K562 (cell line): ENCODE measurements around the gene PHTF2. TPM values are rescaled to one million over a fixed set of nuclear protein-coding genes. Genes with fewer than 3 reads are reported as not detected.

Experiments used
- ATAC-seq: fragments of 200-7000 bp; cut with Tn5 transposase; 3 replicates; pipeline ENCODE4 v1.9.1; 2020; ENCODE audit warnings: moderate library complexity
- BruUV-seq: library from RNA; stranded (reverse); fragments of 400-500 nt; replicated peaks from 2 replicates; lab custom pipeline; 2021; lab: Mats Ljungman, UMichigan
- CTCF ChIA-PET: fragments of 300-600 bp; formaldehyde crosslinking; extraction: SDS; loops from one replicate; lab custom pipeline; 2021; ENCODE audit warnings: low intra/inter-chr PET ratio; lab: Yijun Ruan, JAX
- POLR2A ChIA-PET: fragments of 300-600, 350-650 bp; sonication (Branson Sonifier 250); formaldehyde crosslinking; extraction: SDS; loops from one replicate; lab custom pipeline; 2021; ENCODE audit warnings: antibody characterized with exemption, inconsistent platforms; lab: Yijun Ruan, JAX
- DNase-seq, 4 experiments: peaks; one replicate each; pipeline versions ENCODE4 v3.0.0 to v3.0.0-alpha.2; 2011 to 2018; ENCODE audit warnings: low spot score in 3 of 4, mixed read lengths in 3 of 4; ENCODE audit errors: extremely low read depth in 1 of 4
- FAIRE-seq: peaks from 2 replicates; lab custom pipeline; 2011; peaks lifted over from hg19 to GRCh38; lab: Jason Lieb, UNC
- H2AFZ ChIP-seq: 2 replicates; pipeline ENCODE4 v1.6.0; 2011; ENCODE audit warnings: low read depth, low read length, control low read depth, inconsistent platforms
- H3K27ac ChIP-seq: fragments of 200-600 bp; 3 replicates; pipeline ENCODE4 v1.8.0; 2011; ENCODE audit warnings: low read depth, mild to moderate bottlenecking, control low read depth, inconsistent platforms, low read length, moderate library complexity, mixed read lengths; ENCODE audit errors: extremely low read depth
- H3K27me3 ChIP-seq, 2 experiments: fragments of 300-600 bp in 1 of 2; 2 replicates in 1 of 2; 3 replicates in 1 of 2; pipeline versions ENCODE4 v1.6.0 to v1.8.0; 2011; ENCODE audit warnings: inconsistent platforms in 2 of 2, low read length in 2 of 2, mild to moderate bottlenecking in 1 of 2, mixed read lengths in 1 of 2, moderate library complexity in 1 of 2; ENCODE audit not compliant: control insufficient read depth in 2 of 2, insufficient read depth in 2 of 2
- H3K36me3 ChIP-seq: fragments of 300-600 bp; 3 replicates; pipeline ENCODE4 v1.8.0; 2011; ENCODE audit warnings: mild to moderate bottlenecking, low read length, inconsistent platforms; ENCODE audit not compliant: control insufficient read depth, insufficient read depth
- H3K4me1 ChIP-seq, 2 experiments: fragments of 200-600 bp in 1 of 2; replicated peaks in 1 of 2; 2 replicates in 1 of 2; 3 replicates in 1 of 2; pipeline versions ENCODE4 v1.5.1 to v1.8.0; 2011; ENCODE audit warnings: inconsistent platforms in 2 of 2, low read length in 2 of 2, mild to moderate bottlenecking in 1 of 2, mixed read lengths in 1 of 2, moderate library complexity in 1 of 2; ENCODE audit not compliant: control insufficient read depth in 2 of 2, insufficient read depth in 2 of 2
- H3K4me2 ChIP-seq: 2 replicates; pipeline ENCODE4 v1.6.1; 2011; ENCODE audit warnings: low read length, control low read depth, inconsistent platforms, mixed read lengths; ENCODE audit not compliant: insufficient read depth
- H3K4me3 ChIP-seq: fragments of 200-600 bp; sonication (generic), shearing (Covaris generic); 2 replicates; pipeline ENCODE4 v1.5.1; 2016; ENCODE audit warnings: control low read depth, inconsistent platforms
- H3K79me2 ChIP-seq: fragments of 200-600 bp; 3 replicates; pipeline ENCODE4 v1.8.0; 2011; ENCODE audit warnings: low read length, inconsistent platforms; ENCODE audit not compliant: control insufficient read depth, insufficient read depth
- H3K9ac ChIP-seq, 2 experiments: 2 replicates each; pipeline versions ENCODE4 v1.6.0 to v1.6.1; 2011; ENCODE audit warnings: low read depth in 2 of 2, low read length in 2 of 2, control low read depth in 1 of 2, inconsistent platforms in 1 of 2, mild to moderate bottlenecking in 1 of 2, mixed read lengths in 1 of 2; ENCODE audit not compliant: insufficient read depth in 1 of 2
- H3K9me1 ChIP-seq: one replicate; pipeline ENCODE4 v1.6.0; 2011; ENCODE audit warnings: inconsistent platforms, mild to moderate bottlenecking, low read length, moderate library complexity; ENCODE audit not compliant: control insufficient read depth, insufficient read depth
- H3K9me3 ChIP-seq: replicated peaks from 2 replicates; pipeline ENCODE4 v1.5.1; 2011; ENCODE audit warnings: low read depth, low read length, inconsistent platforms; ENCODE audit not compliant: control insufficient read depth, insufficient read depth
- H4K20me1 ChIP-seq: replicated peaks from 2 replicates; pipeline ENCODE4 v1.6.1; 2011; ENCODE audit warnings: low read length, inconsistent platforms, mixed read lengths; ENCODE audit not compliant: control insufficient read depth, insufficient read depth
- CAMTA2 ChIP-seq: fragments of 250-450 bp; sonication (Bioruptor Pico); conservative IDR thresholded peaks from 2 replicates; pipeline ENCODE4 v1.5.1; 2022
- DEAF1 ChIP-seq: fragments of 450-650 bp; formaldehyde crosslinking; IDR thresholded peaks from 2 replicates; pipeline ENCODE4 v1.4.0; 2020; ENCODE audit warnings: mild to moderate bottlenecking, moderate library complexity
- MTA2 ChIP-seq: fragments of 450-650 bp; IDR thresholded peaks from 2 replicates; pipeline ENCODE4 v1.6.1; 2016; ENCODE audit warnings: low read depth
- REST ChIP-seq, 2 experiments: fragments of 450-650 bp; formaldehyde crosslinking in 1 of 2; IDR thresholded peaks; 2 replicates each; pipeline versions ENCODE4 v1.4.0 to v1.6.1; 2014 to 2020; ENCODE audit warnings: mild to moderate bottlenecking in 2 of 2, borderline replicate concordance in 1 of 2, low read depth in 1 of 2
- SLC30A9 ChIP-seq: fragments of 250-450 bp; sonication (Bioruptor Pico); IDR thresholded peaks from 2 replicates; pipeline ENCODE4 v1.8.0; 2022; ENCODE audit warnings: mild to moderate bottlenecking, moderate library complexity
- ZNF239 ChIP-seq: fragments of 250-450 bp; sonication (Bioruptor Pico); IDR thresholded peaks from 2 replicates; pipeline ENCODE4 v1.4.0; 2020; ENCODE audit warnings: mild to moderate bottlenecking
- ZNF592 ChIP-seq: fragments of 450-650 bp; IDR thresholded peaks from 2 replicates; pipeline ENCODE4 v1.6.1; 2017; ENCODE audit warnings: antibody characterized with exemption, mild to moderate bottlenecking
- ZNF830 ChIP-seq: fragments of 250-450 bp; sonication (Bioruptor Pico); IDR thresholded peaks from 2 replicates; pipeline ENCODE4 v1.5.0; 2021; ENCODE audit warnings: mild to moderate bottlenecking
- WGBS: fragments of 100-300 bp; shearing (Covaris generic); methylation state at CpG from one replicate; pipeline ENCODE4 v1.1.6; 2016; ENCODE audit warnings: low coverage, mixed read lengths; ENCODE audit not compliant: insufficient coverage; ENCODE audit errors: missing lambda C conversion rate; 5-methylcytosine and 5-hydroxymethylcytosine counted together
- in situ Hi-C: fragments of 300-500 bp; cut with MboI; formaldehyde crosslinking; loops from 4 replicates; pipeline ENCODE4 v1.15.0; 2018; ENCODE audit warnings: inconsistent platforms, mixed read lengths
- intact Hi-C: fragments of 100-400 bp; cut with micrococcal nuclease; formaldehyde crosslinking; loops from 2 replicates; pipeline ENCODE4 v1.14.2; 2022
- polyA plus RNA-seq, 8 experiments: library from polyadenylated mRNA; depleted of rRNA in 4 of 8; stranded (reverse) in 5 of 8; unstranded in 3 of 8; fragments of >200 nt; fragmentation: Nextera tagmentation in 2 of 8; fragmentation: Illumina TruSeq in 1 of 8; extraction: Ambion mirVana in 2 of 8; extraction: Trizol in 1 of 8; gene quantifications; 2 replicates each; pipeline versions ENCODE4 v1.2.1 to v1.2.3, GENCODE V29; 2011 to 2014; ENCODE audit warnings: inconsistent platforms in 1 of 8, missing spikeins in 1 of 8
- total RNA-seq, 7 experiments: library from RNA; depleted of rRNA in 6 of 7; stranded (reverse); fragments of >200 nt in 6 of 7; fragmentation: Illumina TruSeq in 2 of 7; extraction: Trizol in 2 of 7; gene quantifications; 2 replicates each; pipeline versions ENCODE4 v1.2.1 to v1.2.3, GENCODE V29; 2011 to 2021; ENCODE audit warnings: low replicate concordance in 1 of 7

The PHTF2 gene
- total and polyA plus RNA-seq, 9 of the 15 experiments (the other 6 are each of a cell fraction or from before 2014, with no cell fraction given): 17.9 to 43.6 (median 25.4) TPM

DNA sequence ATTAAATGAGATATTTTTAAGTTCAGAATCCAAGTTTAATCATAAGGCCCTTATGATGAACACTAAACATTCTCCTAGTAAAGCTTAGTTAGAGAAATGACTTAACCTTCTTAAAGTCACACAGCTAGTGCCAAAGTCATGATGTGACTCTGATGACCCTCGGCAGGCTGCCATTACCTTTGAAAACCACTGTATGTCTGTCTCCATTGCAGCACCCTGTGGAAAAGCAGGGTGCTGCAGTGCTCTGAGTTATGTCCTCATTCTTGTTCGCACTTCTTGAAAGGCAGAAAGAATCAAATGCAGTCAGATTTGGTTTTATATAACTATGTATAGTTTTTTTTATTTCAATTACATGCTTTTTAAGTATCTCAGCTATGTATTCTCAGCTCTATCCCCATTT is 105.0 kb downstream of the PHTF2 start:
- FAIRE-seq (no peak), DNase-seq (peak in 2 of 4 experiments; percentile 62 to 73), ATAC-seq (peak; percentile 88)
- no peaks in the 10 kb centered on the region for H3K9me1 ChIP-seq
- no peaks in the 10 kb centered on the region for H3K9me3 ChIP-seq
- intact Hi-C loops: loop anchor here (1.0 to 5.0 kb wide), 5 partner anchors 71 to 246 kb away; partner anchors contain the start of gene RSBN1L
- CTCF ChIA-PET: interaction anchor here (1.2 kb wide), 1 partner anchor 144 kb away, joined by 5 read pairs; no protein-coding TSS in a partner anchor
- POLR2A ChIA-PET: no interaction called here
- BruUV-seq: no TSS peak
- peaks cover 5 to 16% of the 10 kb centered on the region in 2 experiments; a peak in 3 of 5 replicates for H3K4me1 ChIP-seq
- H3K4me3 ChIP-seq: no peak overlapping the region
- H4K20me1 ChIP-seq: no peaks in the 10 kb centered on the region
- 51% methylated on average over 2 of the region's 2 CpGs for WGBS
- H2AFZ ChIP-seq: no peak overlapping the region
- peaks cover 25% of the 10 kb centered on the region for H3K36me3 ChIP-seq
- no peak overlapping the region for H3K27ac ChIP-seq
- in situ Hi-C loops: no loop called here
- no peak overlapping the region for H3K9ac ChIP-seq
- H3K4me2 ChIP-seq: no peak overlapping the region
- H3K27me3 ChIP-seq: no peaks in the 10 kb centered on the region
- peaks cover 3% of the 10 kb centered on the region; the same call in 1 of the 3 replicates for H3K79me2 ChIP-seq
- no peak for TF ChIP-seq SLC30A9
- no peak for TF ChIP-seq MTA2
- TF ChIP-seq ZNF239 (CRISPR knock-in tag): no peak
- TF ChIP-seq ZNF592: 0 out of 2 replicates have a peak, but pooled peaks have one; percentile 21
- TF ChIP-seq CAMTA2 (CRISPR knock-in tag): no peak
- 0 out of 2 replicates have a peak, but pooled peaks have one; percentile 13 for TF ChIP-seq DEAF1 (CRISPR knock-in tag)
- TF ChIP-seq ZNF830 (CRISPR knock-in tag): no peak
- peak; percentile 25; the same call in 1 of the 2 replicates for TF ChIP-seq REST (IDR thresholded peaks at IDR 0.05; ENCODE audit: borderline replicate concordance)
- TF ChIP-seq REST (CRISPR knock-in tag; IDR thresholded peaks at IDR 0.05; ENCODE audit: low read depth): no peak
